ENCODE data around the gene TAS2R60.

GRCh38 chr7:143437578-143437977 lies 5.7 kb upstream of the TAS2R60 start:
- TF ChIP-seq CTCF (conservative IDR thresholded peaks at IDR 0.05), result no peak
- TF ChIP-seq EZH2 (IDR thresholded peaks at IDR 0.05; ENCODE audit: low read depth), result no peak

Measured in PC-9 (cell line).